Vagina (tissue), 2 donors: ENCODE results near the gene NLGN4X. TPM values are rescaled to one million over a fixed set of nuclear protein-coding genes. Genes with fewer than 3 reads are reported as not detected.

Source experiments
- DNase-seq, 2 donors: peaks; one replicate each; pipeline ENCODE4 v3.0.0-alpha.2; 2017; ENCODE audit errors: extremely low spot score in 2 of 2
- H3K27ac ChIP-seq: fragments of 200-600 bp; sonication (generic); one replicate; pipeline ENCODE4 v1.5.1; 2019
- H3K27me3 ChIP-seq: fragments of 200-600 bp; sonication (generic); one replicate; pipeline ENCODE4 v1.5.1; 2019
- H3K36me3 ChIP-seq, 2 donors: fragments of 200-600 bp; sonication (generic); one replicate each; pipeline ENCODE4 v1.5.1; 2017 to 2019
- H3K4me1 ChIP-seq: fragments of 200-600 bp; sonication (generic); one replicate; pipeline ENCODE4 v1.5.1; 2019
- H3K4me3 ChIP-seq, 2 donors: fragments of 200-600 bp; sonication (generic); 1 replicate in 1 of 2; 2 replicates in 1 of 2; pipeline ENCODE4 v1.5.1; 2016 to 2019
- H3K9me3 ChIP-seq: fragments of 200-600 bp; sonication (generic); one replicate; pipeline ENCODE4 v1.5.1; 2019
- POLR2A ChIP-seq, 2 donors: fragments of 450-650 bp; IDR thresholded peaks; one replicate each; pipeline ENCODE4 v1.6.1; 2017; ENCODE audit warnings: antibody characterized with exemption in 2 of 2, mild to moderate bottlenecking in 2 of 2, moderate library complexity in 2 of 2
- POLR2AphosphoS5 ChIP-seq, 2 donors: sonication (generic); formaldehyde crosslinking; IDR thresholded peaks; one replicate each; pipeline ENCODE4 v1.9.0; 2017; ENCODE audit warnings: antibody characterized with exemption in 2 of 2, mild to moderate bottlenecking in 2 of 2, low read depth in 1 of 2; ENCODE audit not compliant: insufficient read depth in 1 of 2
- intact Hi-C: fragments of 100-400 bp; cut with DNase I; formaldehyde crosslinking; loops from one replicate; pipeline ENCODE4 v1.15.1; 2023
- total RNA-seq: library from RNA; depleted of rRNA; stranded (reverse); fragments of >200 nt; gene quantifications from one replicate; pipeline ENCODE4 v1.2.3, GENCODE V29; 2016
- TF ChIP-seq, protein P1 (sequence below), 3 experiments: fragments of 450-650 bp in 2 of 3; fragments of 200-600 bp in 1 of 3; sonication (generic) in 1 of 3; IDR thresholded peaks; one replicate each; pipeline ENCODE4 v1.5.1; 2017 to 2019; ENCODE audit warnings: antibody characterized with exemption in 3 of 3, mild to moderate bottlenecking in 2 of 3, moderate library complexity in 2 of 3

Gene NLGN4X
- total RNA-seq, 1 donor from 2014 or later, result 2.5 TPM

- intact Hi-C loops, result no loop called here
- DNase-seq, result no peak
- TF ChIP-seq, protein P1, sequence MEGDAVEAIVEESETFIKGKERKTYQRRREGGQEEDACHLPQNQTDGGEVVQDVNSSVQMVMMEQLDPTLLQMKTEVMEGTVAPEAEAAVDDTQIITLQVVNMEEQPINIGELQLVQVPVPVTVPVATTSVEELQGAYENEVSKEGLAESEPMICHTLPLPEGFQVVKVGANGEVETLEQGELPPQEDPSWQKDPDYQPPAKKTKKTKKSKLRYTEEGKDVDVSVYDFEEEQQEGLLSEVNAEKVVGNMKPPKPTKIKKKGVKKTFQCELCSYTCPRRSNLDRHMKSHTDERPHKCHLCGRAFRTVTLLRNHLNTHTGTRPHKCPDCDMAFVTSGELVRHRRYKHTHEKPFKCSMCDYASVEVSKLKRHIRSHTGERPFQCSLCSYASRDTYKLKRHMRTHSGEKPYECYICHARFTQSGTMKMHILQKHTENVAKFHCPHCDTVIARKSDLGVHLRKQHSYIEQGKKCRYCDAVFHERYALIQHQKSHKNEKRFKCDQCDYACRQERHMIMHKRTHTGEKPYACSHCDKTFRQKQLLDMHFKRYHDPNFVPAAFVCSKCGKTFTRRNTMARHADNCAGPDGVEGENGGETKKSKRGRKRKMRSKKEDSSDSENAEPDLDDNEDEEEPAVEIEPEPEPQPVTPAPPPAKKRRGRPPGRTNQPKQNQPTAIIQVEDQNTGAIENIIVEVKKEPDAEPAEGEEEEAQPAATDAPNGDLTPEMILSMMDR (IDR thresholded peaks at IDR 0.05), result no peak
- TF ChIP-seq POLR2A (IDR thresholded peaks at IDR 0.05), result no peak
- TF ChIP-seq POLR2AphosphoS5 (IDR thresholded peaks at IDR 0.05; ENCODE audit: insufficient read depth in 1 of 2, low read depth in 1 of 2), result no peak
- no peaks in the 10 kb centered on the region for H3K36me3 ChIP-seq
- no peaks in the 10 kb centered on the region for H3K27me3 ChIP-seq
- H3K4me3 ChIP-seq, result no peak overlapping the region
- H3K4me1 ChIP-seq, result no peaks in the 10 kb centered on the region
- no peak overlapping the region for H3K27ac ChIP-seq
- H3K9me3 ChIP-seq, result no peaks in the 10 kb centered on the region
Measured at GRCh38 chrX:6238576-6238975, 9.9 kb upstream of the NLGN4X start.

GRCh38 chrX:6227935-6228334, 732 bp downstream of the NLGN4X start:
- no peaks in the 10 kb centered on the region for H3K27me3 ChIP-seq
- no peaks in the 10 kb centered on the region for H3K36me3 ChIP-seq
- no peak for DNase-seq
- no peaks in the 10 kb centered on the region for H3K9me3 ChIP-seq
- H3K4me1 ChIP-seq, result peaks cover 11% of the 10 kb centered on the region
- no peak overlapping the region for H3K4me3 ChIP-seq
- no peak overlapping the region for H3K27ac ChIP-seq
- TF ChIP-seq POLR2A (IDR thresholded peaks at IDR 0.05), result no peak
- no peak for TF ChIP-seq POLR2AphosphoS5 (IDR thresholded peaks at IDR 0.05; ENCODE audit: insufficient read depth in 1 of 2, low read depth in 1 of 2)
- TF ChIP-seq, protein P1 (IDR thresholded peaks at IDR 0.05), result no peak
- intact Hi-C loops, result no loop called here

GRCh38 chrX:6227453-6227835, 1.2 kb downstream of the NLGN4X start:
- no peak overlapping the region for H3K27ac ChIP-seq
- intact Hi-C loops, result no loop called here
- DNase-seq, result no peak
- H3K36me3 ChIP-seq, result no peaks in the 10 kb centered on the region
- no peaks in the 10 kb centered on the region for H3K27me3 ChIP-seq
- TF ChIP-seq, protein P1 (IDR thresholded peaks at IDR 0.05), result no peak
- no peak for TF ChIP-seq POLR2A (IDR thresholded peaks at IDR 0.05)
- no peak for TF ChIP-seq POLR2AphosphoS5 (IDR thresholded peaks at IDR 0.05; ENCODE audit: insufficient read depth in 1 of 2, low read depth in 1 of 2)
- H3K4me1 ChIP-seq, result peaks cover 11% of the 10 kb centered on the region
- H3K9me3 ChIP-seq, result no peaks in the 10 kb centered on the region
- H3K4me3 ChIP-seq, result peak overlapping the region; percentile 35 to 40

GRCh38 chrX:6226596-6227452, 1.8 kb downstream of the NLGN4X start:
- H3K36me3 ChIP-seq, result no peaks in the 10 kb centered on the region
- no peak overlapping the region for H3K27ac ChIP-seq
- H3K27me3 ChIP-seq, result no peaks in the 10 kb centered on the region
- H3K4me1 ChIP-seq, result peaks cover 11% of the 10 kb centered on the region
- no peaks in the 10 kb centered on the region for H3K9me3 ChIP-seq
- no peak for DNase-seq
- TF ChIP-seq POLR2A (IDR thresholded peaks at IDR 0.05) (no peak), POLR2AphosphoS5 (IDR thresholded peaks at IDR 0.05; ENCODE audit: insufficient read depth in 1 of 2, low read depth in 1 of 2) (no peak)
- TF ChIP-seq, protein P1 (IDR thresholded peaks at IDR 0.05), result no peak
- intact Hi-C loops, result no loop called here
- H3K4me3 ChIP-seq, result peak overlapping the region; percentile 35 to 40
